HG03558 (cell line): ENCODE data around the gene RNF186.
"Not testable (repeated sequence)": the region's sequence is repeated elsewhere in the genome, so short reads cannot be mapped to it uniquely, and the experiment has no call there.

ENCODE experiments used
- ATAC-seq: cut with Tn5 transposase; IDR thresholded peaks from one replicate; pipeline ENCODE4 v1.9.1; 2021; ENCODE audit warnings: moderate number of reproducible peaks; ENCODE audit not compliant: unreplicated experiment; ENCODE audit errors: extremely low read depth

RNF186 gene

DNA sequence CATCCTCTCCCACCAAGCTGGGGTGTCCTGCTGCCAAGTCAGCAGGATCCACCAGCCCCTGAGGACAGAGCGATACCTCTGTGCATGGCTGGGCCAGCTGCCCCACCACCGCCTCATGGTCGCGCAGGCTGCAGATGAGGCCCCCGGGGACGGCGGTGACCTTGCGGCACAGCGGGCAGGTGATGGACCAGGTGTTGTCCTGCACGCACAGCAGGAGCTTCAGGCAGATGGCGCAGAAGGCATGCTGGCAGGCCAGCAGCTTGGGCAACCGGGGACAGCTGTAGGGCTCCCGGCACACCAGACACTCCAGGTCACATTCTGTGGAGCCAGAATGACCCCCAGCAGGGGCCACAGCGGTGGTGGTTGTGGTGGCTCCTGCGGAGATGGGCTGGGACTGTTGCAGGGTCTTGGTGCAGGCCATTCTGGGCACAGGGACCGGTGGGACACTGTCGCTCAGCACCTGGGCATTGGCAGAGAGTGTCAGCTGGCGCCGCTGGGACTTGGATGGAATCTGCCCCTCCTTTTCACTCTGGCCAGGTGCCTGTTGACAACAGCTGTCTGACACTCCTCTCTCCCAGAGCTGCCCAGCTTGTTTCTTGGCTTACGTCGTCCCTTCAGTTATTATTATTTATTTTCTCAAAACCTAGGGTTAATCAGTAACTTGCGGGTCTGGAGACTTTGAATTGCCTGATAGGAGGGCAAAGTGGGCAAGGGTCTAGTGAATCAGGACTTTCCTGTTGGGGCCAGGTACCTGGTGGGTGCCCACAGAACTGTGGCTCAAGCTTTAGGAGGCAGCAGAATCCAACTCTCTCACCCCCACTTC is at the start of gene RNF186:
Gene RNF186, minus strand, starts transcription at position 603 of the 823 bp plus-strand sequence. Its CDS starts 182 bp downstream, at position 421.
- no peak for ATAC-seq

GRCh38 chr1:19864570-19865160 is 49.6 kb upstream of the RNF186 start:
- ATAC-seq, result no peak

GRCh38 chr1:19862944-19863343 is 47.9 kb upstream of the RNF186 start:
- no peak for ATAC-seq

DNA sequence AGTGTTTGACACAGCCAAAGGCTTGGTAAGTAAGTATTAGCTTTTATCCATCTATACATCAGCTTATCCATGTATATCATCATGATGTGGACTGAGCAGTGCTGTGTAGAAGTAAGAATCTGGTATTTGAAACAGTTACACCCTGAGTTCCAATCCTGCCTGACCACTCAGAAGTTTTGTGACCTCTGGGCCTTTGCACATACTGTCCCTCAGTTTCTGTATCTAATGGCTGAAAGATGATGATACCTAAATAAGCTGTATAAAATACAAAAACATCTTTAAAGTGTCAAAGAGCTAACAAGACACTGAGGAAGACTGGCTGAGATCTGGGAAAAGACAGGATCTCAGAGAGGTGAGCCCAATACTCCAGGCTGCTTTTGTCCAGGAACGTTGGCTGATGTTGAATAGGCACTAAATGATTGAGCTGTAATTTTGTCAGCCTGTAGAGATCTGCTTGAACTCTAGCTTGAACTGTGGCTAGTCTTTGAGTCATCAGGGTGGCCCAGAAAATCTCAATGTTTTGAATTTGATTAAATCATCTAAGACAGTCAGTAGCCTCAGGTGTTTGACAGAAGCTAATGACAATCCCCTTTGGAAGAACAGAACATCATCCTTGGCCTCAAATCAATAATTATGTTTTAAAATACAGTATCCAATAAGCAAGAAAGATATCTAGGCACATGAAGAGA is 46.9 kb upstream of the RNF186 start:
- ATAC-seq, result no peak

DNA sequence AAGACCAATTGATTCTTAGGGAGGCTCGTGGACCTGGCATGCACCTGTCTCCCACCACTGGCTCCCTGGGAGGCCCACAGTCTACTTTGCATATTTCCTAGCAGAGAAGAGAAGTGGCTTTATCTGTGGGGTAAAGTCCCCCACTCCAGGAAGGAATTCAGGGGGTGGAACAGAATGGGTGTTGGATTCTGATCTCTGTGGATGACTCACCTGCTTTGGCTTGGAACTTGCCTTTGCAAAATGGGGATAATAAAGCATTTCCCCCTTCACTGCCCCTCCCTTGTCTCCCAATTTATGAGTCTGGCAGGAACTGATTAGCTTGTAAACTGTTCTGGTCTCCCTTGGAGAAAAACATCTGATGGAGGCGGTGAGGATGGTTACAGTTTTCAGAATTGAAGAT is 46.0 kb upstream of the RNF186 start:
- ATAC-seq, result no peak

GRCh38 chr1:19860418-19860817 is 45.3 kb upstream of the RNF186 start:
- no peak for ATAC-seq

DNA sequence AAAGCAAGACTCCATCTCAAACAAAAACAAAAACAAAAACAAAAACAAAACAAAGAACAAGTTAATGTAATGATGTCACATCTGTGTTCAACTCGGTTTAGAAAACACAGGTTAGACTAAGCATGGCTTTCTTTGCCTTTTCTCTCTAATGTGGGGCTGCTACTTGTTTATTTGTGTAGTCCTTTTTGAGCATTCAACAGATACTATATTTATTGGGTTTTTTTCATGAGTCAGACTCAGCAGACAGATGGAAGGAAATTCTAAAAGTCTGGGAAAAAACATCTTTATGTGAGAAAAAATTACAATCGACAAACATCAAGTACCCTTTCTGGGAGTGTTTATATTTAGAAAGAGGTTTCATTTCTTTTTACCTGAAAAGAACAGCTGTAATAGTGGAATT is 44.8 kb upstream of the RNF186 start:
- no peak for ATAC-seq

GRCh38 chr1:19858893-19859292 is 43.8 kb upstream of the RNF186 start:
- no peak for ATAC-seq

GRCh38 chr1:19854866-19855265 is 39.8 kb upstream of the RNF186 start:
- ATAC-seq, result no peak

- ATAC-seq, result no peak
Measured at GRCh38 chr1:19852036-19852435, 37.0 kb upstream of the RNF186 start.

GRCh38 chr1:19850214-19850613 is 35.1 kb upstream of the RNF186 start:
- no peak for ATAC-seq

DNA sequence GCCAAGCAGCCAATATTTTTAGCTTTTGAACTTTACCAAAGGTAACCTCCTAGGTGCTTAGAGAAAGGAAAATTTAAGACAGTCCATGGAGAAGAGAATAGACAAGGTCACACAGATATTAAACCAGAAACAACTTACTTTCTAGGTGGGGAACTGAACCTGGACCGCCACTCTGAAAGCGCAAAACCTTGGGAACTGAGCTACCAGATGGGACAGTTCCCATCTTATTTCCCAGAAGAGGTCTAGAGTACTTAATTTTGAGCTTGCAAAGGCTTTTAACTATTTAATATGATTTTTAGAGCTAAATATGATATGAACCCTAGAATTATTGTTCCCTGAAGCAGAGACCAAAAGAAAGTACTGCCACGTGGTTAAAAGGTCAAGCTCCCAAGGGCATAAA is 34.2 kb upstream of the RNF186 start:
- ATAC-seq, result not testable (repeated sequence)

GRCh38 chr1:19847334-19847733 is 32.3 kb upstream of the RNF186 start:
- ATAC-seq, result not testable (repeated sequence)

DNA sequence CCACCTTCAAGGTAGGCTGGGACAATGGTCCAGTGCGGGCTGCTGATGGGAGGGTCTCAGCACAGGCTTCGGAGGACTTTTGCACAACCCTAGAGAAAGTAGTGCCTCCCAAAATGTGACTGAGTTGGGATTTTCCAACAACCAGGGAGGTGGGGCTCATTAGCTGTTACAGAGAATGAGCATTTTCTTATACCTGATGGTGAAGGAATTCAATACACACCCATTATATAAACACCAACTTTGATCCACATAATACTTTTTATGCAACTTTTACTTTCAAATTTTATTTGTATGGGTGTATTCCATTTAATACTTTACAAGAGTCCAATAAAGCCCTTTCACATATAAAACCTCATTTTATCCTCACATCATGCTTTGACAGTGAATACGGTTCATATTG is 31.3 kb upstream of the RNF186 start:
- ATAC-seq, result no peak

- no peak for ATAC-seq
Measured at GRCh38 chr1:19845555-19845954, 30.5 kb upstream of the RNF186 start.

GRCh38 chr1:19844731-19845495 is 29.8 kb upstream of the RNF186 start:
- ATAC-seq, result no peak

GRCh38 chr1:19840228-19840627 is 25.1 kb upstream of the RNF186 start:
- ATAC-seq, result no peak

DNA sequence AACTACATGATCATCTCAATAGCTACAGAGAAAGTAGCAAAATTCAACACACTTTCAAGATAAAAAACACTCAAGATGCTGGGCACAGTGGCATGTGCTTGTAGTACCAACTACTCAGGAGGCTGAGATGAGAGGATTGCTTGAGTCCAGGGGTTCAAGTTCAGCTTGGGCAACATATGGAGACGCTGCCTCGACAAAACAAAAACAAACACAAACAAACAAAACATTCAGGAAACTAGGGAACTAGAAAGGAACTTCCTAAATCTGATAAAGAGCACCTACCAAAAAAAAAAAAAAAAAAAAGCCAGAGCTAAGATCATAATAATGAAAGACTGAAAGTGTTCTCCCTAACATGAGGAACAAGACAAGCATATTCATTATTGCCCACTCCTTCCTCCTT is 22.8 kb upstream of the RNF186 start:
- no peak for ATAC-seq

DNA sequence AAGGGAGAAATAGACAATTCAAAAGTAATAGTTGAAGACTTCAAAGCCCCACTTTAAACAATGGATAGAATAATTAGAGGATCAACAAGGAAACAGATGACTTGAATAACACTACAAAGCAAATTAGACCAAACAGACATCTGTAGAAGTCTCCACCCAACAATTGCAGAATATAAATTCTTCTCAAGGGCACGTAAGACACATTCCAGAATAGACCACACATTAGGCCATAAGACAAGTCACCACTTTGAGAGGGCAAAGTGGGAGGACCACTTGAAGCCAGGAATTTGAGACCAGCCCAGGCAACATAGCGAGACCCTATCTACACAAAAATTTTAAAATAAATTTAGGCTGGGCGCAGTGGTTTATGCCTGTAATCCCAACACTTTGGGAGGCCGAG is 20.5 kb upstream of the RNF186 start:
- ATAC-seq, result no peak

DNA sequence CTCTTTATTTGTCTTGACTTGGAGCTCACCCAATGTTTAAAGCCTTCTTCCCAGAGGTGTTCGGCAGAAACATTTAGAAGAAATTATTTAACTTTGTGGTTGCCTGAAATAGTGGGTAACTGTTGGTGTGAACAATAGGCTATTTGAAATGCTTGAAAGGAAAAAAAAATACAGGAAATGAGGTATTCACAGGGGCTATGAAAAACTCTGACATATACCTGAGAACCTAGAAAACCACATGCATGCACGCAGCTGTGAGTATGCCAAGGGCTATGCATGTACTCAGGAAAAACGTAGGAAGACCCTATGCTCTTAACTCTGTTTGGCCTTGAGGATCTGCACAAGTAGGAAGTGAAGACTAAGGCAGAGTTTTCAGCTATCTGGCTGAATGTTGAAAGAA is 16.4 kb upstream of the RNF186 start:
- ATAC-seq, result no peak

- ATAC-seq, result no peak
Measured at GRCh38 chr1:19828546-19828945, 13.5 kb upstream of the RNF186 start.
